Measurements from ENCODE around the gene UBE4B. TPM values are rescaled to one million over a fixed set of nuclear protein-coding genes. Genes with fewer than 3 reads are reported as not detected.

The UBE4B gene
- total RNA-seq, 1 donor from 2014 or later = 54.8 TPM

GRCh38 chr1:10082785-10083479 lies 50.2 kb downstream of the UBE4B start:
- Mint-ChIP-seq H3K4me3 (ENCODE audit: unreplicated experiment) (peak overlapping the region; percentile 12), H3K27ac (ENCODE audit: unreplicated experiment) (no peak overlapping the region), H3K36me3 (ENCODE audit: low read depth, unreplicated experiment) (peaks cover 12% of the 10 kb centered on the region), H3K9me3 (ENCODE audit: unreplicated experiment) (no peaks in the 10 kb centered on the region), H3K27me3 (ENCODE audit: unreplicated experiment) (peaks cover 2% of the 10 kb centered on the region), H3K4me1 (ENCODE audit: unreplicated experiment) (peaks cover 18% of the 10 kb centered on the region)
- TF ChIP-seq, protein P1, sequence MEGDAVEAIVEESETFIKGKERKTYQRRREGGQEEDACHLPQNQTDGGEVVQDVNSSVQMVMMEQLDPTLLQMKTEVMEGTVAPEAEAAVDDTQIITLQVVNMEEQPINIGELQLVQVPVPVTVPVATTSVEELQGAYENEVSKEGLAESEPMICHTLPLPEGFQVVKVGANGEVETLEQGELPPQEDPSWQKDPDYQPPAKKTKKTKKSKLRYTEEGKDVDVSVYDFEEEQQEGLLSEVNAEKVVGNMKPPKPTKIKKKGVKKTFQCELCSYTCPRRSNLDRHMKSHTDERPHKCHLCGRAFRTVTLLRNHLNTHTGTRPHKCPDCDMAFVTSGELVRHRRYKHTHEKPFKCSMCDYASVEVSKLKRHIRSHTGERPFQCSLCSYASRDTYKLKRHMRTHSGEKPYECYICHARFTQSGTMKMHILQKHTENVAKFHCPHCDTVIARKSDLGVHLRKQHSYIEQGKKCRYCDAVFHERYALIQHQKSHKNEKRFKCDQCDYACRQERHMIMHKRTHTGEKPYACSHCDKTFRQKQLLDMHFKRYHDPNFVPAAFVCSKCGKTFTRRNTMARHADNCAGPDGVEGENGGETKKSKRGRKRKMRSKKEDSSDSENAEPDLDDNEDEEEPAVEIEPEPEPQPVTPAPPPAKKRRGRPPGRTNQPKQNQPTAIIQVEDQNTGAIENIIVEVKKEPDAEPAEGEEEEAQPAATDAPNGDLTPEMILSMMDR (IDR thresholded peaks at IDR 0.05; ENCODE audit: unreplicated experiment) = no peak
- no peak for DNase-seq (ENCODE audit: low spot score)

- peaks cover 2% of the 10 kb centered on the region for H3K27me3 Mint-ChIP-seq (ENCODE audit: unreplicated experiment)
- peaks cover 18% of the 10 kb centered on the region for H3K4me1 Mint-ChIP-seq (ENCODE audit: unreplicated experiment)
- peak overlapping the region; percentile 44 for H3K27ac Mint-ChIP-seq (ENCODE audit: unreplicated experiment)
- peaks cover 12% of the 10 kb centered on the region for H3K36me3 Mint-ChIP-seq (ENCODE audit: low read depth, unreplicated experiment)
- DNase-seq (ENCODE audit: low spot score) = no peak
- H3K9me3 Mint-ChIP-seq (ENCODE audit: unreplicated experiment) = no peaks in the 10 kb centered on the region
- H3K4me3 Mint-ChIP-seq (ENCODE audit: unreplicated experiment) = no peak overlapping the region
- TF ChIP-seq, protein P1 (IDR thresholded peaks at IDR 0.05; ENCODE audit: unreplicated experiment) = no peak
Observed at GRCh38 chr1:10084045-10084444, 51.3 kb downstream of the UBE4B start.

DNA sequence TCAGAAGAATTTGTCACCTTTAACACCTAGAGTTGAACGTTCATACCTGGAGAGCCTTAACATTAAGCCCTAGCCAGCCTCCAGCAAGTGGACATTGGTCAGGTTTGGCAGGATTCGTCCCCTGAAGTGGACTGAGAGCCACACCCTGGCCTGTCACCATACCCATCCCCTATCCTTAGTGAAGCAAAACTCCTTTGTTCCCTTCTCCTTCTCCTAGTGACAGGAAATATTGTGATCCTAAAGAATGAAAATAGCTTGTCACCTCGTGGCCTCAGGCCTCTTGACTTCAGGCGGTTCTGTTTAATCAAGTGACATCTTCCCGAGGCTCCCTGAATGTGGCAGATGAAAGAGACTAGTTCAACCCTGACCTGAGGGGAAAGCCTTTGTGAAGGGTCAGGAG lies 52.3 kb downstream of the UBE4B start:
- DNase-seq (ENCODE audit: low spot score) = no peak
- H3K36me3 Mint-ChIP-seq (ENCODE audit: low read depth, unreplicated experiment) = peaks cover 9% of the 10 kb centered on the region
- no peak overlapping the region for H3K4me3 Mint-ChIP-seq (ENCODE audit: unreplicated experiment)
- TF ChIP-seq, protein P1 (IDR thresholded peaks at IDR 0.05; ENCODE audit: unreplicated experiment) = no peak
- H3K27ac Mint-ChIP-seq (ENCODE audit: unreplicated experiment) = no peak overlapping the region
- H3K4me1 Mint-ChIP-seq (ENCODE audit: unreplicated experiment) = peaks cover 19% of the 10 kb centered on the region
- no peaks in the 10 kb centered on the region for H3K27me3 Mint-ChIP-seq (ENCODE audit: unreplicated experiment)
- no peaks in the 10 kb centered on the region for H3K9me3 Mint-ChIP-seq (ENCODE audit: unreplicated experiment)

DNA sequence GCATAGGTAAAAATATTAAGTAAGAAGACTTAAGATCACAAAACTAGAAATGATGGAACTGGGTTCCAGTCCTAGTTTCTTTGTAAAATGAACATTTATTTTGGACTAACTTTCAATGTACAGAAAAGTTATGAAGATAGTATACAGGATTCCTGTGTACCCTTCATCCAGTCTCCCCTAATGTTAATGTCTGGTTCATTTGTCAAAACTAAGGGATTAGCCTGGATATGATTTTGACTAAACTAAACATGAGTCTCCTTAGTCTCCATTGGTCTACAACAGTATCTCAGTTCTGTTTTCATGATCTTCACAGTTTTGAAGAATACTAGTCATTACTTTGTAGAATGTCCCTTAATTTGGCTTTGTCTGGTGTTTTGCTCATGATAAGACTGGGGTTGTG lies 54.5 kb downstream of the UBE4B start:
- H3K4me3 Mint-ChIP-seq (ENCODE audit: unreplicated experiment) = no peak overlapping the region
- no peak overlapping the region for H3K27ac Mint-ChIP-seq (ENCODE audit: unreplicated experiment)
- DNase-seq (ENCODE audit: low spot score) = no peak
- H3K9me3 Mint-ChIP-seq (ENCODE audit: unreplicated experiment) = no peaks in the 10 kb centered on the region
- peaks cover 25% of the 10 kb centered on the region for H3K4me1 Mint-ChIP-seq (ENCODE audit: unreplicated experiment)
- TF ChIP-seq, protein P1 (IDR thresholded peaks at IDR 0.05; ENCODE audit: unreplicated experiment) = no peak
- H3K36me3 Mint-ChIP-seq (ENCODE audit: low read depth, unreplicated experiment) = peaks cover 9% of the 10 kb centered on the region
- H3K27me3 Mint-ChIP-seq (ENCODE audit: unreplicated experiment) = no peaks in the 10 kb centered on the region

DNA sequence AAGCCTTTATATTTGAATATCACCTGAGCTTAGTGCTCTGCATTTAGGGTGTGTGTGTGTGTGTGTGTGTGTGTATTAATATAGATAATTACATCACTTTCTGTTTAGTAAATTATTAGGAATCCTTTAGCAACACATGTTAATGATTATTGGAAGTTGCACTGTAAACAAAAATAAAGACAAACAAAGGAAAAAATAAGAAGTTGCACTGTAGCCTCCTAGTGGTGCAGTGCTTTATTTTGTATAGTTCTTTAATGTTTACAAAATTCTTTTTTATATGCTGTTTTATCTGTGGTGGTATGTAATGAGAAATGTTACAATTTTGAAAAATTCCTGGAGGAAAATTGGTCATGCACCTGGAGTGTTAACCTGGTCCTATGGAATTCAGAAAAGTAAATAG lies 69.2 kb downstream of the UBE4B start:
- no peak for DNase-seq (ENCODE audit: low spot score)
- peaks cover 14% of the 10 kb centered on the region for H3K36me3 Mint-ChIP-seq (ENCODE audit: low read depth, unreplicated experiment)
- H3K27ac Mint-ChIP-seq (ENCODE audit: unreplicated experiment) = no peak overlapping the region
- TF ChIP-seq, protein P1 (IDR thresholded peaks at IDR 0.05; ENCODE audit: unreplicated experiment) = no peak
- no peak overlapping the region for H3K4me3 Mint-ChIP-seq (ENCODE audit: unreplicated experiment)
- H3K4me1 Mint-ChIP-seq (ENCODE audit: unreplicated experiment) = no peaks in the 10 kb centered on the region
- H3K9me3 Mint-ChIP-seq (ENCODE audit: unreplicated experiment) = no peaks in the 10 kb centered on the region
- no peaks in the 10 kb centered on the region for H3K27me3 Mint-ChIP-seq (ENCODE audit: unreplicated experiment)
